WI38 (cell line): ENCODE measurements around the gene GRID2.

Experiments used
- H3K4me3 ChIP-seq: 2 replicates; pipeline ENCODE4 v1.5.1; 2011; ENCODE audit warnings: low read depth, mild to moderate bottlenecking, control low read depth, low read length
- TF ChIP-seq, protein P1 (sequence below): IDR thresholded peaks from 2 replicates; pipeline ENCODE4 v1.5.1; 2012; ENCODE audit warnings: low read depth, mild to moderate bottlenecking, control low read depth, low read length

Gene GRID2

DNA sequence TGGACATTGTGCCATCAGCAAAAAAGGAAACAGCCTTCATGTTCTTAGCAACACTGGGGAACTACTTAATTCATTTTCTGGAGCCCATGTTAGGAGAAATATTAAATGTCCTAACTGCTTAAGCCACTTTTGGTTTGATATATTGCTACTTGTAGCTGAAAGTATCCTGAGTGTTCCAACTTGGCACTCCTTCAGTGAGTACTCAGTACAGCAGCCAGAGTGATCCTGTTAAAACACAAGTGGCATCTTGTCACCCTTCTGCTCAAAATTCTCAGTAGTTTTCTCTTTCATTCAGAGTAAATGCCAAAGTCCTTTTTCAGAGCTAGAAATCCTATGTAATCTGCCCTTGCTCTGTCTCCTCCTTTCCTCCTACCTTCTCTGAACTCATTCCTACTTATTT, 522.0 kb downstream of the GRID2 start:
- no peak overlapping the region for H3K4me3 ChIP-seq
- TF ChIP-seq, protein P1, sequence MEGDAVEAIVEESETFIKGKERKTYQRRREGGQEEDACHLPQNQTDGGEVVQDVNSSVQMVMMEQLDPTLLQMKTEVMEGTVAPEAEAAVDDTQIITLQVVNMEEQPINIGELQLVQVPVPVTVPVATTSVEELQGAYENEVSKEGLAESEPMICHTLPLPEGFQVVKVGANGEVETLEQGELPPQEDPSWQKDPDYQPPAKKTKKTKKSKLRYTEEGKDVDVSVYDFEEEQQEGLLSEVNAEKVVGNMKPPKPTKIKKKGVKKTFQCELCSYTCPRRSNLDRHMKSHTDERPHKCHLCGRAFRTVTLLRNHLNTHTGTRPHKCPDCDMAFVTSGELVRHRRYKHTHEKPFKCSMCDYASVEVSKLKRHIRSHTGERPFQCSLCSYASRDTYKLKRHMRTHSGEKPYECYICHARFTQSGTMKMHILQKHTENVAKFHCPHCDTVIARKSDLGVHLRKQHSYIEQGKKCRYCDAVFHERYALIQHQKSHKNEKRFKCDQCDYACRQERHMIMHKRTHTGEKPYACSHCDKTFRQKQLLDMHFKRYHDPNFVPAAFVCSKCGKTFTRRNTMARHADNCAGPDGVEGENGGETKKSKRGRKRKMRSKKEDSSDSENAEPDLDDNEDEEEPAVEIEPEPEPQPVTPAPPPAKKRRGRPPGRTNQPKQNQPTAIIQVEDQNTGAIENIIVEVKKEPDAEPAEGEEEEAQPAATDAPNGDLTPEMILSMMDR = no peak

DNA sequence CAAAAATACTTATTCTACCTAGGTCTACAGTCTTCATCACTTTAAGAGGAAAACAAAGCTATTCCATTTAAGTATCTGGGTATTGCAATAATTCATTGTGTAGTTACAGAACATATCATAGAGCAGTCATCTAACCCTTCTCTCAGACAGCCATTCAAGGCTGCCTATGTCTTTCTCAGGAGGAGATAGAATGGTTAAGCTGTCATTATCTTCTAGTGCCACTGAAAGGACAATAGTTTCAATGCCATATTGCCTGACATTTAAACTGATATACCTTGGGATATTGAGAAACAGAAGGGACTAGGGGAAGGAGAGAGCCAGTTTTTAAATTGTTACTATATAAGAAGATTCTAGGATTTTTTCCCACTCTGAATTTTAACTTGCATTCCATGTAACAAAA, 527.0 kb downstream of the GRID2 start:
- TF ChIP-seq, protein P1 = no peak
- H3K4me3 ChIP-seq = no peak overlapping the region

DNA sequence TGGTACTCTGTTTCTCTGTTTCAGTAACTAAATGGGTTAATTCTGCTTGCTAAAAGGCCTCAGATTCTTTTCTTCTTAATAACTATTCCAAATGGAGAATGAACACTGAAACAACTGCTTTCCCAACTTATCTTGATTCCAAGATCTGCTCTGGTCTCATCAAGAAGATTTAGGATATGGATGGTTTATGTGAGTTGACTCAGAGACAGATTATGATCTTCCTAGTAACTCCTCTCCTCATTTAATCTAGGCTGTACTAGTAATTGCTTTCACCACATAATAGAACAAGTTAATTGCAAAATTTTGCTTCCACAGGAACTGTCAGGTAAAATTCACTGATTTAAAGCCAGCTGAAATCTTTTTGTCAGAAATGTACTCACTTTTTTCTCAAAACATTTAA, 537.1 kb downstream of the GRID2 start:
- TF ChIP-seq, protein P1 = no peak
- no peak overlapping the region for H3K4me3 ChIP-seq

DNA sequence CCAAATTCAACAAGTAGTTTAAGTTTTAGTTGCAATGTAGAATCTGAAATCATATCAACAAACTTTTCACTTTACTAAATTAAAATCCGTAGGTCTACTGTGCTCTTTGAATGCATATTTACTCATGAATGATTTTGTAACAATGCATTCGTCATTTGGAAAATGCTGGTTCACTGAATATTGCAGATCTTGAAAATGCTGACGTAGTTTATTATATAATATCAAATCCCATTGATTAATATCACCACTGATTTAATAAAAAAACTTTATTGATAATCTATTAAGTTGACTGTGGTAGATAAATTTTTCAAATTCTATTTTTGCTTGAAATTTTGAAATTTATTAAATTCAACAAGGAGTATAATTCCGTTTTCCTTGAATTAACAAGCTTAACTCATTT, 540.0 kb downstream of the GRID2 start:
- H3K4me3 ChIP-seq = no peak overlapping the region
- TF ChIP-seq, protein P1 = no peak

DNA sequence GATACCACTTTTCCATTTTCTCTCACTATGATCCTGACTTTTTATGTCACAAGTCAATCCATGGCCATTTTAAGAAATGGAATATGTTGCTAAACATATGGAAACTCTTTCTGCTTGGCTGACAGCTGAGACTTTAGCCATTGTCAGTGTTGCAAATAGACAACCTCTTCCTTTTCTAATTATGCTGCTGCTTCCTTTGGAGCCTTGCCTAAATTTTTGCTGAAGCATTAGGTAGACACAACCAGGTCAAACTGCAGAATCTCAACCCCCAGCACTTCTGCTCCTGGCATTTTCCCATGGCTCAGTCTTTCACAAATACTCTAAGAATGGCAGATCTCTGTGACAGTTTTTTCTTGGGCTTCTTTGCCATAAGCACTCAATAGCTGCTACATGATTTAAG, 543.3 kb downstream of the GRID2 start:
- TF ChIP-seq, protein P1 = no peak
- H3K4me3 ChIP-seq = no peak overlapping the region

DNA sequence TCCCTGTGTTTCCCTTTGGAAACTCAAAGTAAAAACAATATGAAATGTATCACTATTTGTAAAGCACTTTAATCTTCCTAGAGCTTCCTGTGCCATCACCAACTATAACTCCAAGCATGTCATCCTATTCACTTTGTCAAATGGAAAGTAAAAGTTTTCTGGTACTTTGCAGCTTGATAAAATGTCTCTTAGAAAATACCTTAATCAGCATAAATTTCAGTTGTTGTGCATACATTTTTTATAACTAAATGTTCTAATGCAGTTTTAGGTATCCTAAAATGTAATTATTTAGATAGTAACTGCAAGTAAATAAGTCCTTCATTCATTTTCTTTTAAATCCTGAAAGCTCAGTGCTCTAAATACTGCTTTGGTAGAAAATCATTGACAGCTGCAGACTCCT, 558.7 kb downstream of the GRID2 start:
- TF ChIP-seq, protein P1 = no peak
- H3K4me3 ChIP-seq = no peak overlapping the region

DNA sequence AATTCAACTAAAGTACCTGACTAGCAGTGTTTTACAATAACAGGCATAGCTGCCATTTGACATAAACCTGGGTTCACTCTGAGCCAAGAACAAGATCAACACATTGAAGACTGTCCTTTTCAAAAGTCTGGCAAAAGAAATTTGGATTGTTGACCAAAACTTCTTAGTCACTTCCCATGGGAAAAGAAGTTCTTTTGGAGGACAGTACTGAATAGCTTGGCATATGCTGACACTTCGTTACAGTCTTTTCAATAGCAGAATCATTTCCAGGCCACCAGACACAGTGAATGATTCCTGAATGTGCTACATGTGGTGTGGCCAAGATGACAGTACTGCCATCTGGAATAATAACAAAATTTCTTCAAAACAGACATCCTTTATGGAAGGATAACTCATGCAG, 560.3 kb downstream of the GRID2 start:
- no peak overlapping the region for H3K4me3 ChIP-seq

More for the DNA sequence above, 560.3 kb downstream of the GRID2 start:
- TF ChIP-seq, protein P1 = no peak
